Neutrophil (primary cell): ENCODE data around the gene TOP2B.

Source experiments
- H3K27ac ChIP-seq: fragments of 200-600 bp; sonication (generic); 2 replicates; pipeline ENCODE4 v1.5.1; 2016; ENCODE audit warnings: mild to moderate bottlenecking, moderate library complexity
- H3K27me3 ChIP-seq: fragments of 200-600 bp; sonication (generic); 2 replicates; pipeline ENCODE4 v1.6.0; 2016; ENCODE audit warnings: mild to moderate bottlenecking
- H3K36me3 ChIP-seq: fragments of 200-600 bp; sonication (generic); 2 replicates; pipeline ENCODE4 v1.5.1; 2017
- H3K4me1 ChIP-seq, 2 experiments: fragments of 200-600 bp in 1 of 2; sonication (generic) in 1 of 2; 1 replicate in 1 of 2; 2 replicates in 1 of 2; pipeline versions ENCODE4 v1.5.1 to v1.6.1; 2013 to 2016; ENCODE audit warnings: low read depth in 1 of 2, low read length in 1 of 2, mild to moderate bottlenecking in 1 of 2, moderate library complexity in 1 of 2; ENCODE audit not compliant: control insufficient read depth in 1 of 2, insufficient read depth in 1 of 2
- H3K4me3 ChIP-seq, 2 experiments: fragments of 200-600 bp in 1 of 2; sonication (generic) in 1 of 2; 1 replicate in 1 of 2; 2 replicates in 1 of 2; pipeline ENCODE4 v1.5.1; 2013 to 2016; ENCODE audit warnings: low read depth in 1 of 2, low read length in 1 of 2, mild to moderate bottlenecking in 1 of 2, moderate library complexity in 1 of 2
- H3K9me3 ChIP-seq: fragments of 200-600 bp; sonication (generic); 2 replicates; pipeline ENCODE4 v1.5.1; 2016
- CTCF ChIP-seq: fragments of 200-600 bp; sonication (generic); IDR thresholded peaks from 2 replicates; pipeline ENCODE4 v1.5.1; 2016; ENCODE audit warnings: antibody characterized with exemption

The TOP2B gene

GRCh38 chr3:25603703-25604102 lies 61.0 kb downstream of the TOP2B start:
- peak overlapping the region in 1 of 2 experiments; percentile 5 for H3K4me3 ChIP-seq
- peaks cover 15 to 16% of the 10 kb centered on the region in 2 experiments for H3K4me1 ChIP-seq
- no peak for TF ChIP-seq CTCF
- peaks cover 74% of the 10 kb centered on the region for H3K36me3 ChIP-seq
- H3K27me3 ChIP-seq, result no peaks in the 10 kb centered on the region
- peak overlapping the region; percentile 73 for H3K27ac ChIP-seq
- H3K9me3 ChIP-seq, result no peaks in the 10 kb centered on the region

GRCh38 chr3:25597535-25598101 lies 67.1 kb downstream of the TOP2B start:
- no peak overlapping the region for H3K4me3 ChIP-seq
- no peaks in the 10 kb centered on the region for H3K4me1 ChIP-seq
- H3K36me3 ChIP-seq, result peaks cover 60% of the 10 kb centered on the region
- H3K9me3 ChIP-seq, result no peaks in the 10 kb centered on the region
- H3K27ac ChIP-seq, result no peak overlapping the region
- no peaks in the 10 kb centered on the region for H3K27me3 ChIP-seq
- TF ChIP-seq CTCF, result no peak

GRCh38 chr3:25594007-25594502 lies 70.7 kb downstream of the TOP2B start:
- Histone ChIP-seq H3K27ac (no peak overlapping the region), H3K4me3 (no peak overlapping the region), H3K4me1 (no peaks in the 10 kb centered on the region), H3K9me3 (no peaks in the 10 kb centered on the region), H3K36me3 (peaks cover 33% of the 10 kb centered on the region), H3K27me3 (no peaks in the 10 kb centered on the region)
- peak; percentile 28 for TF ChIP-seq CTCF

GRCh38 chr3:25593001-25593400 lies 71.7 kb downstream of the TOP2B start:
- H3K27ac ChIP-seq, result no peak overlapping the region
- TF ChIP-seq CTCF, result no peak
- H3K36me3 ChIP-seq, result peaks cover 22% of the 10 kb centered on the region

GRCh38 chr3:25592510-25592968 lies 72.2 kb downstream of the TOP2B start:
- Histone ChIP-seq H3K27me3 (no peaks in the 10 kb centered on the region), H3K27ac (no peak overlapping the region), H3K9me3 (no peaks in the 10 kb centered on the region), H3K36me3 (peaks cover 18% of the 10 kb centered on the region), H3K4me3 (no peak overlapping the region), H3K4me1 (no peaks in the 10 kb centered on the region)
- TF ChIP-seq CTCF, result no peak

More at GRCh38 chr3:25593001-25593400, 71.7 kb downstream of the TOP2B start:
- no peak overlapping the region for H3K4me3 ChIP-seq
- no peaks in the 10 kb centered on the region for H3K9me3 ChIP-seq
- no peaks in the 10 kb centered on the region for H3K4me1 ChIP-seq
- no peaks in the 10 kb centered on the region for H3K27me3 ChIP-seq
